ENCODE results near the gene KCNT2. TPM values are rescaled to one million over a fixed set of nuclear protein-coding genes. Genes with fewer than 3 reads are reported as not detected.

Gene KCNT2
- total RNA-seq, 1 experiment from 2014 or later, result 9.1 TPM

GRCh38 chr1:196367838-196368237 is 240.4 kb downstream of the KCNT2 start:
- H3K4me1 ChIP-seq (ENCODE audit: insufficient read depth, low read length), result no peaks in the 10 kb centered on the region
- peaks cover 9 to 19% of the 10 kb centered on the region in 2 experiments for H3K4me1 Mint-ChIP-seq
- no peak overlapping the region for H2BK20ac ChIP-seq (ENCODE audit: low read depth, low read length, poor library complexity, severe bottlenecking)
- H3K4ac ChIP-seq (ENCODE audit: low read depth, low read length), result no peak overlapping the region
- no peaks in the 10 kb centered on the region for H4K20me1 ChIP-seq (ENCODE audit: control insufficient read depth, insufficient read depth, insufficient read length)
- no peak overlapping the region for H4K91ac ChIP-seq (ENCODE audit: insufficient read length, low read depth, low read length)
- TF ChIP-seq CTCF (conservative IDR thresholded peaks at IDR 0.05), result no peak
- H3K27ac ChIP-seq (ENCODE audit: insufficient read length, low read depth, low read length), result no peak overlapping the region
- H2BK15ac ChIP-seq (ENCODE audit: low read depth, low read length), result no peak overlapping the region
- no peaks in the 10 kb centered on the region for H3K9me3 ChIP-seq (ENCODE audit: control insufficient read depth, low read depth, low read length)
- no peak overlapping the region for H3K14ac ChIP-seq (ENCODE audit: insufficient read depth, low read length)
- H3K4me2 ChIP-seq (ENCODE audit: insufficient read depth, insufficient read length, low read length), result no peak overlapping the region
- no peaks in the 10 kb centered on the region for H3K27me3 ChIP-seq (ENCODE audit: insufficient read depth, low read length)
- no peak overlapping the region for H2BK120ac ChIP-seq (ENCODE audit: low read depth, low read length, poor library complexity, severe bottlenecking)
- H3K36me3 Mint-ChIP-seq (ENCODE audit: insufficient read depth in 1 of 3, low read depth in 3 of 3), result peaks cover 0 to 6% (median 4%) of the 10 kb centered on the region in 3 experiments; a peak in 4 of 7 replicates
- no peaks in the 10 kb centered on the region for H3K27me3 Mint-ChIP-seq (ENCODE audit: low read depth)
- H3K4me3 Mint-ChIP-seq, result no peak overlapping the region
- H3K79me2 ChIP-seq (ENCODE audit: insufficient read depth, low read length), result no peaks in the 10 kb centered on the region
- peak overlapping the region in 1 of 3 experiments; percentile 51; a peak in 1 of 7 replicates for H3K27ac Mint-ChIP-seq
- no peak overlapping the region for H3K18ac ChIP-seq (ENCODE audit: insufficient read length, low read depth, low read length)
- H2AFZ ChIP-seq (ENCODE audit: low read length), result no peak overlapping the region
- WGBS (ENCODE audit: extremely low coverage, insufficient read length, low lambda C conversion rate), result no CpG with 5 or more reads among the region's 3 CpGs
- no peak overlapping the region for H4K5ac ChIP-seq (ENCODE audit: insufficient read length, low read depth, low read length)
- no peak overlapping the region for H3K56ac ChIP-seq (ENCODE audit: insufficient read length, low read depth, low read length)
- no peak overlapping the region for H2BK12ac ChIP-seq (ENCODE audit: insufficient read length, low read depth, low read length)
- H3K9ac ChIP-seq (ENCODE audit: extremely low read depth, insufficient read length, low read length), result no peak overlapping the region
- H4K8ac ChIP-seq (replicated peaks; ENCODE audit: insufficient read length, low read depth, low read length), result no peak overlapping the region
- no peak overlapping the region for H2AK5ac ChIP-seq (ENCODE audit: insufficient read length, low read length)
- H3K9me3 Mint-ChIP-seq, result no peaks in the 10 kb centered on the region
- no peak overlapping the region for H3K23ac ChIP-seq (ENCODE audit: insufficient read length, low read depth, low read length)
- H3T11ph ChIP-seq (ENCODE audit: low read length), result no peak overlapping the region
- H2BK5ac ChIP-seq (ENCODE audit: insufficient read length, low read length), result no peak overlapping the region
- no peaks in the 10 kb centered on the region for H3K23me2 ChIP-seq (ENCODE audit: insufficient read length, low read depth, low read length, poor library complexity, severe bottlenecking)
- no peak for DNase-seq
- H3K79me1 ChIP-seq (ENCODE audit: insufficient read depth, low read depth, low read length, poor library complexity, severe bottlenecking), result no peaks in the 10 kb centered on the region

All from H9 (cell line).